Raji (cell line): ENCODE data around the gene CLN3.

Experiments used
- POLR2A ChIP-seq: IDR thresholded peaks from 2 replicates; pipeline ENCODE4 v1.6.1; 2011; ENCODE audit warnings: low read depth, low read length, control low read depth; ENCODE audit not compliant: insufficient read depth

CLN3 gene

GRCh38 chr16:28477311-28477920, 14.5 kb downstream of the CLN3 start:
- TF ChIP-seq POLR2A, result no peak

- no peak for TF ChIP-seq POLR2A
Measured at GRCh38 chr16:28475221-28475620, 16.7 kb downstream of the CLN3 start.

GRCh38 chr16:28473714-28474265, 18.1 kb downstream of the CLN3 start:
- TF ChIP-seq POLR2A, result no peak
